DOHH2 (cell line): ENCODE results near the gene FAM149B1.

Experiments used
- H3F3A ChIP-seq: fragments of 200-600 bp; sonication (generic), shearing (Covaris generic); 2 replicates; pipeline ENCODE4 v1.6.0; 2016; ENCODE audit warnings: antibody characterized with exemption, mild to moderate bottlenecking; ENCODE audit not compliant: control insufficient read depth, insufficient read depth
- H3K27ac ChIP-seq: fragments of 200-600 bp; sonication (generic); 2 replicates; pipeline ENCODE4 v1.5.1; 2014; ENCODE audit warnings: low read depth, mild to moderate bottlenecking, low read length, moderate library complexity
- H3K27me3 ChIP-seq: fragments of 200-600 bp; sonication (generic); 2 replicates; pipeline ENCODE4 v1.6.1; 2014; ENCODE audit warnings: mild to moderate bottlenecking, low read length, mixed read lengths; ENCODE audit not compliant: control insufficient read depth
- H3K36me3 ChIP-seq: fragments of 200-600 bp; sonication (generic); 2 replicates; pipeline ENCODE4 v1.6.1; 2014; ENCODE audit warnings: mild to moderate bottlenecking, low read length, moderate library complexity, mixed read lengths; ENCODE audit not compliant: control insufficient read depth
- H3K4me1 ChIP-seq: fragments of 200-600 bp; sonication (generic); 2 replicates; pipeline ENCODE4 v1.6.1; 2014; ENCODE audit warnings: mild to moderate bottlenecking, low read length, mixed read lengths; ENCODE audit not compliant: control insufficient read depth
- H3K4me2 ChIP-seq: fragments of 200-600 bp; sonication (generic); 2 replicates; pipeline ENCODE4 v1.6.0; 2014; ENCODE audit warnings: mild to moderate bottlenecking, low read length, moderate library complexity
- H3K4me3 ChIP-seq: fragments of 200-600 bp; sonication (generic); 2 replicates; pipeline ENCODE4 v1.5.1; 2014; ENCODE audit warnings: mild to moderate bottlenecking, low read length, mixed read lengths
- H3K79me2 ChIP-seq: fragments of 200-600 bp; sonication (generic); 2 replicates; pipeline ENCODE4 v1.6.1; 2014; ENCODE audit warnings: mild to moderate bottlenecking, low read length, mixed read lengths; ENCODE audit not compliant: control insufficient read depth
- H3K9me2 ChIP-seq: fragments of 200-600 bp; sonication (generic); replicated peaks from 2 replicates; pipeline ENCODE4 v1.6.1; 2014; ENCODE audit warnings: mild to moderate bottlenecking, low read length, mixed read lengths; ENCODE audit not compliant: control insufficient read depth
- H3K9me3 ChIP-seq: fragments of 200-600 bp; sonication (generic); 2 replicates; pipeline ENCODE4 v1.6.1; 2014; ENCODE audit warnings: antibody characterized with exemption, low read length, mixed read lengths; ENCODE audit not compliant: control insufficient read depth, insufficient read depth
- H4K20me1 ChIP-seq: fragments of 200-600 bp; sonication (generic); 2 replicates; pipeline ENCODE4 v1.6.0; 2014; ENCODE audit warnings: low read depth, mild to moderate bottlenecking, antibody characterized with exemption, low read length, moderate library complexity; ENCODE audit not compliant: control insufficient read depth, insufficient read depth
- CTCF ChIP-seq: fragments of 200-600 bp; sonication (generic); IDR thresholded peaks from one replicate; pipeline ENCODE4 v1.5.1; 2014; ENCODE audit warnings: antibody characterized with exemption, mild to moderate bottlenecking, low read depth, low read length; ENCODE audit not compliant: poor library complexity, severe bottlenecking
- EZH2phosphoT487 ChIP-seq: fragments of 200-600 bp; sonication (generic); IDR thresholded peaks from 2 replicates; pipeline ENCODE4 v1.6.1; 2017; ENCODE audit warnings: borderline replicate concordance, mild to moderate bottlenecking, antibody characterized with exemption, low read length, moderate library complexity, mixed read lengths

The FAM149B1 gene

GRCh38 chr10:73234695-73235094 lies 66.8 kb downstream of the FAM149B1 start:
- Histone ChIP-seq H3K9me3 (no peaks in the 10 kb centered on the region), H3K79me2 (no peaks in the 10 kb centered on the region), H3K4me1 (no peaks in the 10 kb centered on the region), H3K27ac (no peak overlapping the region), H3F3A (peaks cover 23% of the 10 kb centered on the region; the same call in 1 of the 2 replicates), H3K9me2 (no peaks in the 10 kb centered on the region), H4K20me1 (no peaks in the 10 kb centered on the region), H3K27me3 (no peaks in the 10 kb centered on the region), H3K36me3 (peaks cover 60% of the 10 kb centered on the region), H3K4me3 (no peak overlapping the region), H3K4me2 (no peak overlapping the region)
- TF ChIP-seq CTCF, result no peak
- TF ChIP-seq EZH2phosphoT487, result no peak

GRCh38 chr10:73238990-73239566 lies 71.2 kb downstream of the FAM149B1 start:
- Histone ChIP-seq H3K36me3 (peaks cover 86% of the 10 kb centered on the region), H3F3A (peaks cover 15% of the 10 kb centered on the region; the same call in 1 of the 2 replicates), H4K20me1 (peaks cover 4% of the 10 kb centered on the region; the same call in 1 of the 2 replicates), H3K79me2 (peaks cover 20% of the 10 kb centered on the region), H3K27me3 (no peaks in the 10 kb centered on the region), H3K4me2 (no peak overlapping the region), H3K4me3 (no peak overlapping the region), H3K4me1 (peaks cover 7% of the 10 kb centered on the region), H3K27ac (no peak overlapping the region), H3K9me2 (no peaks in the 10 kb centered on the region), H3K9me3 (no peaks in the 10 kb centered on the region)
- TF ChIP-seq CTCF, result no peak
- no peak for TF ChIP-seq EZH2phosphoT487

- peaks cover 4% of the 10 kb centered on the region; the same call in 1 of the 2 replicates for H4K20me1 ChIP-seq
- no peaks in the 10 kb centered on the region for H3K9me2 ChIP-seq
- H3K4me3 ChIP-seq, result no peak overlapping the region
- peaks cover 16% of the 10 kb centered on the region for H3K4me1 ChIP-seq
- no peaks in the 10 kb centered on the region for H3K27me3 ChIP-seq
- peaks cover 29% of the 10 kb centered on the region for H3K79me2 ChIP-seq
- no peak overlapping the region for H3K27ac ChIP-seq
- no peaks in the 10 kb centered on the region for H3K9me3 ChIP-seq
- no peak for TF ChIP-seq EZH2phosphoT487
- TF ChIP-seq CTCF, result no peak
- H3K4me2 ChIP-seq, result no peak overlapping the region
- peaks cover 13% of the 10 kb centered on the region; the same call in 1 of the 2 replicates for H3F3A ChIP-seq
- H3K36me3 ChIP-seq, result peaks cover 88% of the 10 kb centered on the region
These were observed 72.0 kb downstream of the FAM149B1 start for GRCh38 chr10:73239908-73240307.
